ENCODE results near the gene CNTN5. TPM values are rescaled to one million over a fixed set of nuclear protein-coding genes. Genes with fewer than 3 reads are reported as not detected.

Gene CNTN5
- polyA plus RNA-seq, 1 donor from 2014 or later: 1.1 TPM

DNA sequence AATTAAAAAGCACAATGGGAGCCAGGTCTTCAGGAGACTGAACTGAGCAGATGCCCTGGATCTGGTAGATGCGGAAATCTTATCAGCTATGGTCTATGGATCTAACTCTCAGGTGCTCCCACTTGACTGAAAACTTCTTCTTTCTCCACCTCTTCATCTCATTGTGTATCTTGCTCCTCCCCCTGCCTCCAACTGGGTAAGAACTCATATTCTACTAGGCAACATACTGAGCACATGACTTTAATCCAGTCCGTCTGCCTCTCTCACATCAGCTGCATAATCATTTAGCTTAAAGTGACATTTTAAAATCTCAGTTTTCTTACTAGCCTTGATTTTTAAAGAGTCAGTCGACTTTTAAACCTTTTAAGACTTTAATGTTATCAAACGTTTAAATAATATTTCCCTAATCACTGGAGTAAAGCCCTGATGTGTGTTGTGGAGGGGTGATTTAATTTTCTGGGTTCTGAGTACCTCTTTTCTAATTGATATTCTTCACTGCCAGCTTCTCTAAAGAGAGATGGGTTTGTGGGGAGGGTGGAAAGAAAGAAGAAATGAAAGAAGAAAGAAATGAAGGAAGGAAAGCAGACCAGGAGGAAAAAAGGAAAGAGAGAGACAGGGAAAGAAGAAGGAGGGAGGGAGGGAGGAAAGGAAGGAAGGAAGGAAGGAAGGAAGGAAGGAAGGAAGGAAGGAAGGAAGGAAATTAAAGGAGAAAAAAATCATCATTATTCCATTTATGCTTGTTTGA is 1073.5 kb downstream of the CNTN5 start:
- no peak for TF ChIP-seq POLR2AphosphoS5 (IDR thresholded peaks at IDR 0.05)
- TF ChIP-seq EP300 (conservative IDR thresholded peaks at IDR 0.05; ENCODE audit: poor library complexity, severe bottlenecking): no peak
- TF ChIP-seq EZH2 (IDR thresholded peaks at IDR 0.05; ENCODE audit: borderline replicate concordance, insufficient read depth, low read length, poor library complexity, severe bottlenecking): no peak
- no peak for TF ChIP-seq TAF1 (IDR thresholded peaks at IDR 0.05; ENCODE audit: low read depth)
- no peak for TF ChIP-seq SMC3 (conservative IDR thresholded peaks at IDR 0.05; ENCODE audit: poor library complexity)
- TF ChIP-seq REST (IDR thresholded peaks at IDR 0.05; ENCODE audit: borderline replicate concordance): no peak
- TF ChIP-seq RAD21 (conservative IDR thresholded peaks at IDR 0.05): no peak
- no peak for TF ChIP-seq MXI1 (conservative IDR thresholded peaks at IDR 0.05; ENCODE audit: poor library complexity, severe bottlenecking)
- TF ChIP-seq CTCF (IDR thresholded peaks at IDR 0.05; ENCODE audit: poor library complexity, severe bottlenecking): no peak
- Histone ChIP-seq H3K9ac (ENCODE audit: low read length) (no peak overlapping the region), H3K4me3 (ENCODE audit: low read length) (no peak overlapping the region), H3K27ac (ENCODE audit: low read length) (no peak overlapping the region), H3K27me3 (ENCODE audit: insufficient read depth, low read depth, low read length) (no peaks in the 10 kb centered on the region), H3K4me2 (ENCODE audit: low read length) (no peak overlapping the region), H2AFZ (ENCODE audit: low read depth, low read length) (no peak overlapping the region), H4K20me1 (ENCODE audit: insufficient read depth) (no peaks in the 10 kb centered on the region), H3K9me3 (ENCODE audit: low read length) (no peaks in the 10 kb centered on the region), H3K36me3 (ENCODE audit: insufficient read depth, low read length) (no peaks in the 10 kb centered on the region), H3K9me2 (ENCODE audit: insufficient read depth, low read length) (no peaks in the 10 kb centered on the region), H3K79me2 (replicated peaks; ENCODE audit: insufficient read depth, low read length) (no peaks in the 10 kb centered on the region), H3F3A (ENCODE audit: insufficient read depth, low read length, poor library complexity, severe bottlenecking) (no peaks in the 10 kb centered on the region)

DNA sequence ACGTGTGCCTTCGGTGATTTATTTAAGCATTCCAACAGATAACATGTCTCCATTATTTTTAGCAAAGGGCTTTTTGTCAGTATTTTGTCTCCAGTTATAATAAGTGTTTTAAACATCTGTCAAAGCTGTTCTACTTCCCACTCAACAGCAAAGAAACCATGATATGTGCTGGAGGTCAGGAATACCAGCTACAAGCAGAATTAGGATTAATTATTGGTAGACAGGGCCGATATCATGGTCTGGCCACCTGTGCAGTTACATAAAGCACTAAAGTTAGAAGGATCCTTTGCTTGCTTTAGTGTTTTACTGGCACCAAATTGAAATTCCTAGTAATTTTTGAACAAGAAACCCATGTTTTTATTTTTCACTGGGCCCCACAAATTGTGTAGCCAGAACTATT is 1075.1 kb downstream of the CNTN5 start:
- H2AFZ ChIP-seq (ENCODE audit: low read depth, low read length): no peak overlapping the region
- no peaks in the 10 kb centered on the region for H3K79me2 ChIP-seq (replicated peaks; ENCODE audit: insufficient read depth, low read length)
- H3K27ac ChIP-seq (ENCODE audit: low read length): no peak overlapping the region
- no peaks in the 10 kb centered on the region for H3K9me3 ChIP-seq (ENCODE audit: low read length)
- H4K20me1 ChIP-seq (ENCODE audit: insufficient read depth): no peaks in the 10 kb centered on the region
- H3K36me3 ChIP-seq (ENCODE audit: insufficient read depth, low read length): no peaks in the 10 kb centered on the region
- H3K9me2 ChIP-seq (ENCODE audit: insufficient read depth, low read length): no peaks in the 10 kb centered on the region
- H3K27me3 ChIP-seq (ENCODE audit: insufficient read depth, low read depth, low read length): no peaks in the 10 kb centered on the region
- no peaks in the 10 kb centered on the region for H3F3A ChIP-seq (ENCODE audit: insufficient read depth, low read length, poor library complexity, severe bottlenecking)
- H3K4me2 ChIP-seq (ENCODE audit: low read length): no peak overlapping the region
- no peak overlapping the region for H3K4me3 ChIP-seq (ENCODE audit: low read length)
- no peak overlapping the region for H3K9ac ChIP-seq (ENCODE audit: low read length)
- TF ChIP-seq EP300 (conservative IDR thresholded peaks at IDR 0.05; ENCODE audit: poor library complexity, severe bottlenecking) (no peak), TAF1 (IDR thresholded peaks at IDR 0.05; ENCODE audit: low read depth) (no peak), REST (IDR thresholded peaks at IDR 0.05; ENCODE audit: borderline replicate concordance) (no peak), CTCF (IDR thresholded peaks at IDR 0.05; ENCODE audit: poor library complexity, severe bottlenecking) (no peak), EZH2 (IDR thresholded peaks at IDR 0.05; ENCODE audit: borderline replicate concordance, insufficient read depth, low read length, poor library complexity, severe bottlenecking) (no peak)
